ENCODE results near the gene BMX. TPM values are rescaled to one million over a fixed set of nuclear protein-coding genes. Genes with fewer than 3 reads are reported as not detected.

BMX gene
- total RNA-seq = 0.10 TPM

- H3K27me3 ChIP-seq (ENCODE audit: insufficient read depth, low read length) = no peaks in the 10 kb centered on the region
- H3K4me1 ChIP-seq (ENCODE audit: insufficient read depth, low read length) = no peaks in the 10 kb centered on the region
- H3K9me3 ChIP-seq (ENCODE audit: low read depth, low read length) = no peaks in the 10 kb centered on the region
- H3K4me3 ChIP-seq (ENCODE audit: low read length) = no peak within 1 kb of the TSS
Measured at GRCh38 chrX:15500497-15500966, at the start of gene BMX. BMX (plus strand) TSS chrX:15500807; CDS start chrX:15508354, 7,547 bp downstream.

GRCh38 chrX:15451913-15452312 is 48.7 kb upstream of the BMX start:
- Histone ChIP-seq H3K4me1 (ENCODE audit: insufficient read depth, low read length) (no peaks in the 10 kb centered on the region), H3K27me3 (ENCODE audit: insufficient read depth, low read length) (no peaks in the 10 kb centered on the region), H3K4me3 (ENCODE audit: low read length) (no peak overlapping the region), H3K9me3 (ENCODE audit: low read depth, low read length) (no peaks in the 10 kb centered on the region)

- H3K9me3 ChIP-seq (ENCODE audit: low read depth, low read length) = no peaks in the 10 kb centered on the region
- H3K4me3 ChIP-seq (ENCODE audit: low read length) = no peak overlapping the region
- no peaks in the 10 kb centered on the region for H3K4me1 ChIP-seq (ENCODE audit: insufficient read depth, low read length)
- no peaks in the 10 kb centered on the region for H3K27me3 ChIP-seq (ENCODE audit: insufficient read depth, low read length)
Measured at GRCh38 chrX:15464704-15465103, 35.9 kb upstream of the BMX start.

GRCh38 chrX:15465347-15465746 is 35.3 kb upstream of the BMX start:
- Histone ChIP-seq H3K4me1 (ENCODE audit: insufficient read depth, low read length) (no peaks in the 10 kb centered on the region), H3K27me3 (ENCODE audit: insufficient read depth, low read length) (no peaks in the 10 kb centered on the region), H3K4me3 (ENCODE audit: low read length) (no peak overlapping the region), H3K9me3 (ENCODE audit: low read depth, low read length) (no peaks in the 10 kb centered on the region)

- Histone ChIP-seq H3K4me3 (ENCODE audit: low read length) (no peak overlapping the region), H3K27me3 (ENCODE audit: insufficient read depth, low read length) (no peaks in the 10 kb centered on the region), H3K9me3 (ENCODE audit: low read depth, low read length) (no peaks in the 10 kb centered on the region), H3K4me1 (ENCODE audit: insufficient read depth, low read length) (no peaks in the 10 kb centered on the region)
Measured at GRCh38 chrX:15465896-15466651, 34.5 kb upstream of the BMX start.

- H3K27me3 ChIP-seq (ENCODE audit: insufficient read depth, low read length) = no peaks in the 10 kb centered on the region
- no peak overlapping the region for H3K4me3 ChIP-seq (ENCODE audit: low read length)
- no peaks in the 10 kb centered on the region for H3K4me1 ChIP-seq (ENCODE audit: insufficient read depth, low read length)
Measured at GRCh38 chrX:15468036-15468435, 32.6 kb upstream of the BMX start.

GRCh38 chrX:15469613-15470012 is 31.0 kb upstream of the BMX start:
- no peaks in the 10 kb centered on the region for H3K4me1 ChIP-seq (ENCODE audit: insufficient read depth, low read length)
- no peaks in the 10 kb centered on the region for H3K9me3 ChIP-seq (ENCODE audit: low read depth, low read length)
- no peaks in the 10 kb centered on the region for H3K27me3 ChIP-seq (ENCODE audit: insufficient read depth, low read length)
- H3K4me3 ChIP-seq (ENCODE audit: low read length) = no peak overlapping the region

More at GRCh38 chrX:15468036-15468435, 32.6 kb upstream of the BMX start:
- H3K9me3 ChIP-seq (ENCODE audit: low read depth, low read length) = no peaks in the 10 kb centered on the region

GRCh38 chrX:15471028-15471427 is 29.6 kb upstream of the BMX start:
- Histone ChIP-seq H3K4me1 (ENCODE audit: insufficient read depth, low read length) (no peaks in the 10 kb centered on the region), H3K27me3 (ENCODE audit: insufficient read depth, low read length) (no peaks in the 10 kb centered on the region), H3K4me3 (ENCODE audit: low read length) (no peak overlapping the region), H3K9me3 (ENCODE audit: low read depth, low read length) (no peaks in the 10 kb centered on the region)

- no peaks in the 10 kb centered on the region for H3K27me3 ChIP-seq (ENCODE audit: insufficient read depth, low read length)
- H3K4me3 ChIP-seq (ENCODE audit: low read length) = no peak overlapping the region
- no peaks in the 10 kb centered on the region for H3K9me3 ChIP-seq (ENCODE audit: low read depth, low read length)
- H3K4me1 ChIP-seq (ENCODE audit: insufficient read depth, low read length) = no peaks in the 10 kb centered on the region
Measured at GRCh38 chrX:15472531-15472930, 28.1 kb upstream of the BMX start.

GRCh38 chrX:15474028-15474427 is 26.6 kb upstream of the BMX start:
- H3K4me1 ChIP-seq (ENCODE audit: insufficient read depth, low read length) = no peaks in the 10 kb centered on the region
- H3K4me3 ChIP-seq (ENCODE audit: low read length) = no peak overlapping the region
- H3K9me3 ChIP-seq (ENCODE audit: low read depth, low read length) = no peaks in the 10 kb centered on the region
- no peaks in the 10 kb centered on the region for H3K27me3 ChIP-seq (ENCODE audit: insufficient read depth, low read length)

GRCh38 chrX:15475021-15475420 is 25.6 kb upstream of the BMX start:
- no peaks in the 10 kb centered on the region for H3K27me3 ChIP-seq (ENCODE audit: insufficient read depth, low read length)
- no peaks in the 10 kb centered on the region for H3K9me3 ChIP-seq (ENCODE audit: low read depth, low read length)
- no peak overlapping the region for H3K4me3 ChIP-seq (ENCODE audit: low read length)
- no peaks in the 10 kb centered on the region for H3K4me1 ChIP-seq (ENCODE audit: insufficient read depth, low read length)

- H3K4me3 ChIP-seq (ENCODE audit: low read length) = no peak overlapping the region
- H3K9me3 ChIP-seq (ENCODE audit: low read depth, low read length) = no peaks in the 10 kb centered on the region
- H3K27me3 ChIP-seq (ENCODE audit: insufficient read depth, low read length) = no peaks in the 10 kb centered on the region
- no peaks in the 10 kb centered on the region for H3K4me1 ChIP-seq (ENCODE audit: insufficient read depth, low read length)
Measured at GRCh38 chrX:15475486-15475885, 25.1 kb upstream of the BMX start.

GRCh38 chrX:15483891-15484290 is 16.7 kb upstream of the BMX start:
- Histone ChIP-seq H3K27me3 (ENCODE audit: insufficient read depth, low read length) (no peaks in the 10 kb centered on the region), H3K9me3 (ENCODE audit: low read depth, low read length) (no peaks in the 10 kb centered on the region), H3K4me1 (ENCODE audit: insufficient read depth, low read length) (no peaks in the 10 kb centered on the region), H3K4me3 (ENCODE audit: low read length) (no peak overlapping the region)

GRCh38 chrX:15492469-15492868 is 8.1 kb upstream of the BMX start:
- Histone ChIP-seq H3K27me3 (ENCODE audit: insufficient read depth, low read length) (no peaks in the 10 kb centered on the region), H3K4me3 (ENCODE audit: low read length) (no peak overlapping the region), H3K9me3 (ENCODE audit: low read depth, low read length) (no peaks in the 10 kb centered on the region), H3K4me1 (ENCODE audit: insufficient read depth, low read length) (peaks cover 4% of the 10 kb centered on the region)

- H3K4me3 ChIP-seq (ENCODE audit: low read length) = peak within 1 kb of the TSS; percentile 16
- H3K4me1 ChIP-seq (ENCODE audit: insufficient read depth, low read length) = peaks cover 4% of the 10 kb centered on the region
- H3K27me3 ChIP-seq (ENCODE audit: insufficient read depth, low read length) = no peaks in the 10 kb centered on the region
- no peaks in the 10 kb centered on the region for H3K9me3 ChIP-seq (ENCODE audit: low read depth, low read length)
Measured at GRCh38 chrX:15493118-15493962, 7.3 kb upstream of the BMX start, which contains the start of gene PIR. PIR (minus strand) TSS chrX:15493333; CDS start chrX:15491257, 2,076 bp downstream.
